OCI-LY1 (cell line): ENCODE data around the gene SIDT1.

Experiments
- H2AFZ ChIP-seq: fragments of 200-600 bp; sonication (generic), shearing (Covaris generic); 2 replicates; pipeline ENCODE4 v1.6.0; 2014; ENCODE audit warnings: antibody characterized with exemption, mild to moderate bottlenecking, low read length
- H3F3A ChIP-seq: fragments of 200-600 bp; sonication (generic), shearing (Covaris generic); 2 replicates; pipeline ENCODE4 v1.6.0; 2014; ENCODE audit warnings: mild to moderate bottlenecking, antibody characterized with exemption, low read length, moderate library complexity; ENCODE audit not compliant: insufficient read depth
- H3K27ac ChIP-seq: fragments of 200-600 bp; sonication (generic); 2 replicates; pipeline ENCODE4 v1.5.1; 2014; ENCODE audit warnings: low read length, mixed run types, mild to moderate bottlenecking, low read depth; ENCODE audit not compliant: poor library complexity, severe bottlenecking
- H3K27me3 ChIP-seq: fragments of 200-600 bp; sonication (generic); 2 replicates; pipeline ENCODE4 v1.6.0; 2014; ENCODE audit warnings: antibody characterized with exemption, mild to moderate bottlenecking, low read length, moderate library complexity; ENCODE audit not compliant: insufficient read depth
- H3K36me3 ChIP-seq: fragments of 200-600 bp; sonication (generic); 2 replicates; pipeline ENCODE4 v1.6.1; 2014; ENCODE audit warnings: mild to moderate bottlenecking, antibody characterized with exemption, low read length, moderate library complexity, mixed read lengths; ENCODE audit not compliant: insufficient read depth
- H3K4me1 ChIP-seq: fragments of 200-600 bp; sonication (generic); 2 replicates; pipeline ENCODE4 v1.5.1; 2014; ENCODE audit warnings: mild to moderate bottlenecking, low read length, moderate library complexity; ENCODE audit not compliant: insufficient read depth, severe bottlenecking
- H3K4me2 ChIP-seq: fragments of 200-600 bp; sonication (generic), shearing (Covaris generic); 2 replicates; pipeline ENCODE4 v1.6.1; 2014; ENCODE audit warnings: low read length
- H3K4me3 ChIP-seq: fragments of 200-600 bp; sonication (generic); 2 replicates; pipeline ENCODE4 v1.5.1; 2014; ENCODE audit warnings: low read length, low read depth, mild to moderate bottlenecking, mixed read lengths; ENCODE audit not compliant: poor library complexity, severe bottlenecking
- H3K79me2 ChIP-seq: fragments of 200-600 bp; shearing (Covaris generic); 2 replicates; pipeline ENCODE4 v1.6.1; 2016; ENCODE audit warnings: mixed run types, low read length, mixed read lengths; ENCODE audit not compliant: insufficient read depth
- H3K9ac ChIP-seq: fragments of 200-600 bp; sonication (generic), shearing (Covaris generic); 2 replicates; pipeline ENCODE4 v1.6.1; 2014; ENCODE audit warnings: mild to moderate bottlenecking, low read length, mixed read lengths
- H3K9me2 ChIP-seq: fragments of 200-600 bp; sonication (generic), shearing (Covaris generic); 2 replicates; pipeline ENCODE4 v1.6.1; 2014; ENCODE audit warnings: low read depth, mild to moderate bottlenecking, low read length, mixed read lengths
- H3K9me3 ChIP-seq: fragments of 200-600 bp; shearing (Covaris generic); 2 replicates; pipeline ENCODE4 v1.6.1; 2014; ENCODE audit warnings: low read length, mixed read lengths
- H4K20me1 ChIP-seq: fragments of 200-600 bp; sonication (generic), shearing (Covaris generic); 2 replicates; pipeline ENCODE4 v1.6.0; 2016; ENCODE audit warnings: mild to moderate bottlenecking, low read length; ENCODE audit not compliant: insufficient read depth
- EZH2 ChIP-seq: fragments of 200-600 bp; sonication (generic), shearing (Covaris generic); IDR thresholded peaks from 2 replicates; pipeline ENCODE4 v1.8.0; 2017; ENCODE audit warnings: borderline replicate concordance, mixed run types, mild to moderate bottlenecking, antibody characterized with exemption, low read length, moderate library complexity, mixed read lengths
- TF ChIP-seq, protein P1 (sequence below): fragments of 200-600 bp; sonication (generic), shearing (Covaris generic); IDR thresholded peaks from 2 replicates; pipeline ENCODE4 v1.5.1; 2017; ENCODE audit warnings: mild to moderate bottlenecking, antibody characterized with exemption, low read length, moderate library complexity, mixed read lengths

The SIDT1 gene

DNA sequence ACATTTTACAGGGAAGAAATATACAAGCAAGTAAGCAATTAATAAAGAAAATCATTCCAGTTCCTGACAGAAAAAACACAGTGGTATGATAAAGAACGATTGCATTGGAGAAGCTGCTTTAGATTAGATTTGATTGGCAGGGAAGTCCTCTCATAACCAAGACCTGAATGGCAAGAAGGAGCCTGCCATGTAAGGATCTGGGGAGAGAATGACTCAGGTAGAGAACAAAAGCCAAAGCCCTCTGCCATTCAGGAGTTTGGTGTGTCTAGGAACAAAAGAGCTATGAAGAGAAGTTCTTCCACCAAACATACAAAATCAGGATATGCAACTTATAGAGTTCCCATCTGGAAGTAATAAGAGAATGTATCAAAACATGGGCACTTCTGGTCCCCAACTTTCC lies 57.6 kb downstream of the SIDT1 start:
- Histone ChIP-seq H3K27ac (no peak overlapping the region), H3F3A (no peaks in the 10 kb centered on the region), H3K9ac (no peak overlapping the region), H3K9me2 (no peaks in the 10 kb centered on the region), H3K9me3 (no peaks in the 10 kb centered on the region), H3K4me3 (no peak overlapping the region), H4K20me1 (no peaks in the 10 kb centered on the region), H3K4me1 (no peaks in the 10 kb centered on the region), H2AFZ (no peak overlapping the region), H3K79me2 (no peaks in the 10 kb centered on the region), H3K4me2 (no peak overlapping the region), H3K27me3 (no peaks in the 10 kb centered on the region), H3K36me3 (no peaks in the 10 kb centered on the region)
- TF ChIP-seq, protein P1, sequence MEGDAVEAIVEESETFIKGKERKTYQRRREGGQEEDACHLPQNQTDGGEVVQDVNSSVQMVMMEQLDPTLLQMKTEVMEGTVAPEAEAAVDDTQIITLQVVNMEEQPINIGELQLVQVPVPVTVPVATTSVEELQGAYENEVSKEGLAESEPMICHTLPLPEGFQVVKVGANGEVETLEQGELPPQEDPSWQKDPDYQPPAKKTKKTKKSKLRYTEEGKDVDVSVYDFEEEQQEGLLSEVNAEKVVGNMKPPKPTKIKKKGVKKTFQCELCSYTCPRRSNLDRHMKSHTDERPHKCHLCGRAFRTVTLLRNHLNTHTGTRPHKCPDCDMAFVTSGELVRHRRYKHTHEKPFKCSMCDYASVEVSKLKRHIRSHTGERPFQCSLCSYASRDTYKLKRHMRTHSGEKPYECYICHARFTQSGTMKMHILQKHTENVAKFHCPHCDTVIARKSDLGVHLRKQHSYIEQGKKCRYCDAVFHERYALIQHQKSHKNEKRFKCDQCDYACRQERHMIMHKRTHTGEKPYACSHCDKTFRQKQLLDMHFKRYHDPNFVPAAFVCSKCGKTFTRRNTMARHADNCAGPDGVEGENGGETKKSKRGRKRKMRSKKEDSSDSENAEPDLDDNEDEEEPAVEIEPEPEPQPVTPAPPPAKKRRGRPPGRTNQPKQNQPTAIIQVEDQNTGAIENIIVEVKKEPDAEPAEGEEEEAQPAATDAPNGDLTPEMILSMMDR, result no peak
- TF ChIP-seq EZH2, result no peak

DNA sequence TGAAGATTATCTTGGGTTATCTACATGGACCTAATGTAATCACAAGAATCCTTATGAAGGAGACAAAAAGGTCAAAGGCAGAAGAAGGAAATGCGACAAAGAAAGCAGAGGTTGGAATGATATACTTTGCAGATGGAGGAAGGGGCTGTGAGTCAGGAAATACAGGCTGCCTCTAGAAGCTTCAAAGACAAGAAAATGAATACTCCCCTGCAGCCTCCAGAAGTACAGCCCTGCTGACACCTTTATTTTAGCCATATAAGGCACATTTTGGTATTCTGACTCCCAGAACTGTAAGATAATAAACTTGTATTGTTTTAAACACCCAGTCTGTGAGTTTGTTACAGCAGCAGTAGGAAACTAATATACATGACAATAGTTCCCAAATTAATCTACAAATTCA lies 58.6 kb downstream of the SIDT1 start:
- Histone ChIP-seq H3K4me2 (no peak overlapping the region), H2AFZ (no peak overlapping the region), H3K9me3 (no peaks in the 10 kb centered on the region), H3K27me3 (no peaks in the 10 kb centered on the region), H3K9ac (no peak overlapping the region), H4K20me1 (no peaks in the 10 kb centered on the region), H3K9me2 (no peaks in the 10 kb centered on the region), H3K36me3 (no peaks in the 10 kb centered on the region), H3K4me3 (no peak overlapping the region), H3K4me1 (no peaks in the 10 kb centered on the region), H3K79me2 (no peaks in the 10 kb centered on the region), H3K27ac (no peak overlapping the region), H3F3A (no peaks in the 10 kb centered on the region)
- no peak for TF ChIP-seq EZH2
- TF ChIP-seq, protein P1, result no peak

GRCh38 chr3:113594066-113594465 lies 61.7 kb downstream of the SIDT1 start:
- Histone ChIP-seq H2AFZ (no peak overlapping the region), H3K9me3 (no peaks in the 10 kb centered on the region), H3K9me2 (no peaks in the 10 kb centered on the region)

More at GRCh38 chr3:113594066-113594465, 61.7 kb downstream of the SIDT1 start:
- Histone ChIP-seq H3K36me3 (no peaks in the 10 kb centered on the region), H3K4me3 (no peak overlapping the region), H3K27ac (no peak overlapping the region), H4K20me1 (no peaks in the 10 kb centered on the region), H3K9ac (no peak overlapping the region), H3K4me1 (no peaks in the 10 kb centered on the region), H3K79me2 (no peaks in the 10 kb centered on the region), H3K27me3 (no peaks in the 10 kb centered on the region), H3F3A (no peaks in the 10 kb centered on the region), H3K4me2 (no peak overlapping the region)
- TF ChIP-seq, protein P1, result no peak
- no peak for TF ChIP-seq EZH2
